Activated effector memory CD4-positive, alpha-beta T cell treated with anti-CD3 and anti-CD28 coated beads, Interleukin-2, amount 50 U/mL, for 16 hours (primary cell): ENCODE results near the gene CDC42EP1.

Experiments used
- DNase-seq: peaks from one replicate; pipeline ENCODE4 v3.0.0-alpha.2; 2020

Gene CDC42EP1

GRCh38 chr22:37561212-37562048, 1.1 kb downstream of the CDC42EP1 start:
- peak; percentile 90 for DNase-seq

- no peak for DNase-seq
Observed at GRCh38 chr22:37562049-37562875, 2.0 kb downstream of the CDC42EP1 start.

- no peak for DNase-seq
Observed at GRCh38 chr22:37563153-37564081, 3.1 kb downstream of the CDC42EP1 start.

GRCh38 chr22:37564111-37564711, 3.9 kb downstream of the CDC42EP1 start:
- DNase-seq, result no peak

GRCh38 chr22:37565830-37566229, 5.5 kb downstream of the CDC42EP1 start:
- DNase-seq, result no peak

- DNase-seq, result peak; percentile 80
Observed at GRCh38 chr22:37566329-37566837, 6.1 kb downstream of the CDC42EP1 start.

GRCh38 chr22:37566903-37567798, 6.9 kb downstream of the CDC42EP1 start:
- DNase-seq, result peak; percentile 96

GRCh38 chr22:37568012-37568411, 7.7 kb downstream of the CDC42EP1 start:
- no peak for DNase-seq

GRCh38 chr22:37568448-37569008, 8.2 kb downstream of the CDC42EP1 start:
- DNase-seq, result no peak

GRCh38 chr22:37569009-37569920, 9.0 kb downstream of the CDC42EP1 start:
- no peak for DNase-seq

- DNase-seq, result no peak
Observed at GRCh38 chr22:37569921-37570660, 9.8 kb downstream of the CDC42EP1 start.

GRCh38 chr22:37570661-37570976, 10.3 kb downstream of the CDC42EP1 start:
- no peak for DNase-seq

GRCh38 chr22:37571258-37571991, 11.1 kb downstream of the CDC42EP1 start:
- no peak for DNase-seq

- DNase-seq, result no peak
Observed at GRCh38 chr22:37571992-37572373, 11.7 kb downstream of the CDC42EP1 start.

- no peak for DNase-seq
Observed at GRCh38 chr22:37575490-37576003, 15.3 kb downstream of the CDC42EP1 start.

GRCh38 chr22:37578002-37578401, 17.7 kb downstream of the CDC42EP1 start:
- DNase-seq, result no peak

- no peak for DNase-seq
Observed at GRCh38 chr22:37581504-37581903, 21.2 kb downstream of the CDC42EP1 start.

GRCh38 chr22:37582526-37582925, 22.2 kb downstream of the CDC42EP1 start:
- DNase-seq, result no peak
